Osteoblast (primary cell): ENCODE results near the gene NOL4L. TPM values are rescaled to one million over a fixed set of nuclear protein-coding genes. Genes with fewer than 3 reads are reported as not detected.

Experiments
- DNase-seq: peaks from one replicate; pipeline ENCODE4 v3.0.0; 2011; ENCODE audit warnings: low spot score, mixed read lengths; ENCODE audit not compliant: insufficient read length; ENCODE audit errors: missing footprints
- H2AFZ ChIP-seq: 2 replicates; pipeline ENCODE4 v1.6.0; 2011; ENCODE audit warnings: mild to moderate bottlenecking, low read length
- H3K27ac ChIP-seq: 2 replicates; pipeline ENCODE4 v1.5.1; 2011; ENCODE audit warnings: mild to moderate bottlenecking, low read depth, low read length, moderate library complexity
- H3K27me3 ChIP-seq: 2 replicates; pipeline ENCODE4 v1.6.0; 2012; ENCODE audit warnings: mild to moderate bottlenecking, control low read depth, inconsistent platforms, low read length, moderate library complexity; ENCODE audit not compliant: insufficient read depth
- H3K36me3 ChIP-seq: 2 replicates; pipeline ENCODE4 v1.5.1; 2011; ENCODE audit warnings: mild to moderate bottlenecking, low read length, control low read depth, moderate library complexity; ENCODE audit not compliant: insufficient read depth
- H3K4me1 ChIP-seq: 2 replicates; pipeline ENCODE4 v1.5.1; 2011; ENCODE audit warnings: mild to moderate bottlenecking, low read length, control low read depth, moderate library complexity; ENCODE audit not compliant: insufficient read depth
- H3K4me2 ChIP-seq: 2 replicates; pipeline ENCODE4 v1.6.0; 2011; ENCODE audit warnings: mild to moderate bottlenecking, low read length; ENCODE audit not compliant: insufficient read depth
- H3K4me3 ChIP-seq: fragments of 200-600 bp; sonication (generic); 3 replicates; pipeline ENCODE4 v1.5.1; 2012; ENCODE audit warnings: mild to moderate bottlenecking, low read length, inconsistent platforms; ENCODE audit not compliant: insufficient read depth
- H3K79me2 ChIP-seq: 2 replicates; pipeline ENCODE4 v1.6.0; 2012; ENCODE audit warnings: mild to moderate bottlenecking, low read length, control low read depth, inconsistent platforms; ENCODE audit not compliant: insufficient read depth
- H3K9me3 ChIP-seq: 2 replicates; pipeline ENCODE4 v1.5.1; 2011; ENCODE audit warnings: low read depth, low read length, control low read depth
- H4K20me1 ChIP-seq: 2 replicates; pipeline ENCODE4 v1.6.0; 2012; ENCODE audit warnings: mild to moderate bottlenecking, low read length, control low read depth; ENCODE audit not compliant: insufficient read depth
- total RNA-seq: library from RNA; depleted of rRNA; stranded (reverse); fragments of >200 nt; gene quantifications from 2 replicates; pipeline ENCODE4 v1.2.3, GENCODE V29; 2012
- TF ChIP-seq, protein P1 (sequence below): IDR thresholded peaks from 2 replicates; pipeline ENCODE4 v1.5.1; 2011; ENCODE audit warnings: mild to moderate bottlenecking, low read depth, low read length, moderate library complexity; ENCODE audit errors: extremely low read depth

The NOL4L gene
- total RNA-seq, 1 donor: 6.2 TPM

DNA sequence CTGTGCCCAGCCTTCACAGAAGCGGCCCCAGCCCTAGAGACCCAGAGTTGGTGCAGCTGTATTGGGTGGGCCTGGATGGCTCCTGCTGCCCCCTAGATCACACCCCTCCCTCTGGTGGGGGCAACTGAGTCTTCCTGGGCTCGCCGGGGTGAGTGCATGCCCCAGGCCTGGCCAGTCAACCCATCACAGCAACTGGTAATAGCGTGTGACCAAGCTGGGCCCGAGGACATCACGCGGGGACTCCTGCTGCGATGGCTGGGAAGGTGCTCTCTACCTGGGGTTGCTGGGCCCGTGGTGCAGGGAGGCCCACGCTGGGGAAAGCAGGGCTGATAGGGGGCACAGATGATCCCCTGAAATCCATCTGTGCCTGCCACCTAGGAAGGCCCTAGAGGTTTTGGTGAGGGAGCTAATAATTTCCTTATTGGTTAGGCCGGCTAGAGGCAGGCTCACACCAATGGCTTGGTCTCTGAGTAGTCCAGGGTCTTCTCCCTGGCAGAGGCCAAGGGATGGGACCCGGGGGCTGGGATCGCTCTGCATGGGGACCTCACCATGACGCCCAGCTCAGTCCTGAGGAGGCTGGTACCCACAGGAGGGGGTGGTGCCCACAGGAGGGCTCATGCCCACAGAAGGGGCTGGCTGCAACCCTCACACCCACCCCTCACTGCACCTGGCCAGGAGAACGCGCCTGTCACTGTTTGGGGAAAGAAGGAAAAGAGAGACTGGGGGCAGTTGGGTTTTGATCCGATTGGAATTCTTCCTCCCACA, 123.1 kb downstream of the NOL4L start:
- Histone ChIP-seq H3K79me2 (peaks cover 18% of the 10 kb centered on the region), H3K4me1 (peaks cover 10% of the 10 kb centered on the region), H3K36me3 (no peaks in the 10 kb centered on the region), H3K4me2 (no peak overlapping the region), H4K20me1 (peaks cover 21% of the 10 kb centered on the region), H3K27ac (no peak overlapping the region), H3K4me3 (no peak overlapping the region), H3K27me3 (no peaks in the 10 kb centered on the region), H2AFZ (no peak overlapping the region), H3K9me3 (no peaks in the 10 kb centered on the region)
- no peak for DNase-seq
- TF ChIP-seq, protein P1, sequence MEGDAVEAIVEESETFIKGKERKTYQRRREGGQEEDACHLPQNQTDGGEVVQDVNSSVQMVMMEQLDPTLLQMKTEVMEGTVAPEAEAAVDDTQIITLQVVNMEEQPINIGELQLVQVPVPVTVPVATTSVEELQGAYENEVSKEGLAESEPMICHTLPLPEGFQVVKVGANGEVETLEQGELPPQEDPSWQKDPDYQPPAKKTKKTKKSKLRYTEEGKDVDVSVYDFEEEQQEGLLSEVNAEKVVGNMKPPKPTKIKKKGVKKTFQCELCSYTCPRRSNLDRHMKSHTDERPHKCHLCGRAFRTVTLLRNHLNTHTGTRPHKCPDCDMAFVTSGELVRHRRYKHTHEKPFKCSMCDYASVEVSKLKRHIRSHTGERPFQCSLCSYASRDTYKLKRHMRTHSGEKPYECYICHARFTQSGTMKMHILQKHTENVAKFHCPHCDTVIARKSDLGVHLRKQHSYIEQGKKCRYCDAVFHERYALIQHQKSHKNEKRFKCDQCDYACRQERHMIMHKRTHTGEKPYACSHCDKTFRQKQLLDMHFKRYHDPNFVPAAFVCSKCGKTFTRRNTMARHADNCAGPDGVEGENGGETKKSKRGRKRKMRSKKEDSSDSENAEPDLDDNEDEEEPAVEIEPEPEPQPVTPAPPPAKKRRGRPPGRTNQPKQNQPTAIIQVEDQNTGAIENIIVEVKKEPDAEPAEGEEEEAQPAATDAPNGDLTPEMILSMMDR: no peak

DNA sequence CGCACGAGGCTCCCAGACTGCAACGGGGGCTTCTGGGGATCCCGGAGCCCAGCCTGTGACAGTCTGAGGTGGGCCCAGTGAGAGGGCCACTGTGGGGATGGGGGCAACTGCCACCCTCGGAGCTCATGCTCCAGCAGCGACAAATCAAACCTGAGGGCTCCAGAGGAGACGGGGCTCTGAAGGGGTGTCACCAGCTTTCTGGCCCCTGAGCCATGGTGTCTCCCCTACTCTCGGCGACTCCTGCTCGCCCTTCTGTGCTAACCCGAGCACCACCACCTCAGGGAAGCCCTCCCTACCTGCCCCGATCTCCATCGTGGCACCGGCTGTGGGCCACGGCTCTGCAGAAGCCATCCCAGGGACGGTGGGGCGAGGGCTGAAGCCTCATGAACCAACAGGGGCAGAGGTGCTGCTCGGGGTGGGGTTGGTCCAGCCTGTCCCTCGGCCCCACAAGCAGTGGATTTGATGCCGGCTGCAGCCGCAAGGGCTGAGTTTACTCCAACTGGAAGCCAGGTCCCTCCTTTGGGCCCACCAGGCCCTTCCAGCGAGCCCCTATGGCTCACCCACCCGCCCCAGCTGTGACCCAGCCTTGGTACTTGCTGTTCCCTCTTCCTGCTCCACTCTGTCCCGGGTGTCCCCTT, 124.3 kb downstream of the NOL4L start:
- Histone ChIP-seq H3K4me1 (peaks cover 14% of the 10 kb centered on the region), H3K36me3 (peaks cover 4% of the 10 kb centered on the region), H3K27me3 (no peaks in the 10 kb centered on the region), H3K27ac (no peak overlapping the region), H3K9me3 (no peaks in the 10 kb centered on the region), H2AFZ (no peak overlapping the region), H4K20me1 (peaks cover 29% of the 10 kb centered on the region), H3K4me3 (no peak overlapping the region), H3K4me2 (no peak overlapping the region), H3K79me2 (peaks cover 15% of the 10 kb centered on the region)
- no peak for DNase-seq
- TF ChIP-seq, protein P1: no peak

DNA sequence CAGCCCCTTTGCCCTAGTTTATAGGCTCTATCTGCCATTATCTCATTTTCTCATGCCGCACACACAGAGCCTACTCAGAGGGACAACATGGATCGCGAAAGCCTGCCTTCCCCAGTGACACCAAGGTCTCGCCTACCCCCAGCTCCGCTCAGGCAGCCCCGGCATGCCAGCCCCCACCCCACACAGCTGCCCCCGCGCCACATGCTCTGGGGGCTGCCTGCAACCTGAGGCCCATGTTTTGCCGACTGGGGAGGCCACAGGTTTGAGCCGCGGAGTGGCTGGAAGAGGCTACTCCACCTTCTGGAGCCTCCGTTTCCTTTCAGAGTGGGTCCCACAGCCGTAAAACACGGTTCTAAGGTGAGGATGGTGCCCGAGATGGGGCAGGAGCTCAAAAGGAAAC, 124.9 kb downstream of the NOL4L start:
- H3K4me3 ChIP-seq: no peak overlapping the region
- no peak overlapping the region for H3K27ac ChIP-seq
- no peaks in the 10 kb centered on the region for H3K27me3 ChIP-seq
- no peak overlapping the region for H3K4me2 ChIP-seq
- H4K20me1 ChIP-seq: peaks cover 31% of the 10 kb centered on the region
- peaks cover 7% of the 10 kb centered on the region for H3K36me3 ChIP-seq
- peaks cover 13% of the 10 kb centered on the region for H3K79me2 ChIP-seq
- peaks cover 8% of the 10 kb centered on the region for H3K4me1 ChIP-seq
- no peak for DNase-seq
- H3K9me3 ChIP-seq: no peaks in the 10 kb centered on the region
- TF ChIP-seq, protein P1: no peak
- H2AFZ ChIP-seq: no peak overlapping the region

DNA sequence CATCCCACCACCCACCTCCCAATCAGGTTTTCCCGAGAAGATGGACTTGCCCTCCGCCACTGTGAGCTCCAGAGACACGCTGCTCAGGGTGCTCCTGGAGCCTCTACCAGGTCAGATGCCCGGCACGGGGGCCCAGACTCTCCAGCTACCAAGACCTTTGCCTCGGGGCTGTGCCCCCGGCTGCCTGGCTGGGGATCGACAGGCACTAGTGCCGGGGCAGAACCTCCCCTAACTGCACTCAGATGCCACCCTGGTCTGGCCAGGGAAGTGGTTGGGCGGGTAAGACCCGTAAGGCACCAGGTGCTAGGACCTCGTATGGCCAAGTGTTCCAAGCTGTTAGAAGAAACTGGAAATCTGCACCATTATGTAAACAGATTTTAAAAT, 126.3 kb downstream of the NOL4L start:
- no peak overlapping the region for H3K27ac ChIP-seq
- no peak overlapping the region for H3K4me2 ChIP-seq
- TF ChIP-seq, protein P1: no peak
- H3K9me3 ChIP-seq: no peaks in the 10 kb centered on the region
- H3K27me3 ChIP-seq: no peaks in the 10 kb centered on the region
- peaks cover 5% of the 10 kb centered on the region for H3K79me2 ChIP-seq
- peaks cover 29% of the 10 kb centered on the region for H4K20me1 ChIP-seq
- H3K36me3 ChIP-seq: peaks cover 14% of the 10 kb centered on the region
- DNase-seq: no peak
- no peak overlapping the region for H3K4me3 ChIP-seq
- peaks cover 8% of the 10 kb centered on the region for H3K4me1 ChIP-seq
- no peak overlapping the region for H2AFZ ChIP-seq
